22Rv1 (cell line): ENCODE measurements around the gene MYH9.

Source experiments
- ZFX ChIP-seq: fragments of 450-650 bp; IDR thresholded peaks from 2 replicates; pipeline ENCODE4 v1.6.1; 2017; ENCODE audit warnings: antibody characterized with exemption, borderline replicate concordance
- TF ChIP-seq, protein P1 (sequence below): fragments of 450-650 bp; IDR thresholded peaks from 2 replicates; pipeline ENCODE4 v1.5.1; 2017; ENCODE audit warnings: mild to moderate bottlenecking

DNA sequence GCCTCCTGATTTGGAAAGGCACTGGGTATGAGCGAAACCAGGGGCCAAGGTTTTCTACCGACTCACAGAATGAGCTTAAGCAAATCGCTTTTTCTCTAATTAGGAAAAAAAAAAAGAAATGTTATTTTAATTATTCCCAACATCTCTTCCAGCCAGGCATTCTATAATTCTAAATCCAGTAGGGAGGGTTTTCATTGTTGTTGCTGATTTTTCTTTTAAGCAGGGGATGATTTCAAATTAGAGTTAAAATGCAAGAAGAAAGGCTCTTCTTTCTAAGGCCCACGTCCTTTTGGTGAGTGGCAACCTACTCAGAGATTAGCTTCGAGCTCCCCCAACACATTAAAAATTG is 8.9 kb downstream of the MYH9 start:
- TF ChIP-seq, protein P1, sequence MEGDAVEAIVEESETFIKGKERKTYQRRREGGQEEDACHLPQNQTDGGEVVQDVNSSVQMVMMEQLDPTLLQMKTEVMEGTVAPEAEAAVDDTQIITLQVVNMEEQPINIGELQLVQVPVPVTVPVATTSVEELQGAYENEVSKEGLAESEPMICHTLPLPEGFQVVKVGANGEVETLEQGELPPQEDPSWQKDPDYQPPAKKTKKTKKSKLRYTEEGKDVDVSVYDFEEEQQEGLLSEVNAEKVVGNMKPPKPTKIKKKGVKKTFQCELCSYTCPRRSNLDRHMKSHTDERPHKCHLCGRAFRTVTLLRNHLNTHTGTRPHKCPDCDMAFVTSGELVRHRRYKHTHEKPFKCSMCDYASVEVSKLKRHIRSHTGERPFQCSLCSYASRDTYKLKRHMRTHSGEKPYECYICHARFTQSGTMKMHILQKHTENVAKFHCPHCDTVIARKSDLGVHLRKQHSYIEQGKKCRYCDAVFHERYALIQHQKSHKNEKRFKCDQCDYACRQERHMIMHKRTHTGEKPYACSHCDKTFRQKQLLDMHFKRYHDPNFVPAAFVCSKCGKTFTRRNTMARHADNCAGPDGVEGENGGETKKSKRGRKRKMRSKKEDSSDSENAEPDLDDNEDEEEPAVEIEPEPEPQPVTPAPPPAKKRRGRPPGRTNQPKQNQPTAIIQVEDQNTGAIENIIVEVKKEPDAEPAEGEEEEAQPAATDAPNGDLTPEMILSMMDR = no peak
- no peak for TF ChIP-seq ZFX
